Measurements from ENCODE around the gene VIPR2. TPM values are rescaled to one million over a fixed set of nuclear protein-coding genes. Genes with fewer than 3 reads are reported as not detected.

VIPR2 gene
- total and polyA plus RNA-seq, 8 donors, result 0.28 to 0.80 (median 0.44) TPM

DNA sequence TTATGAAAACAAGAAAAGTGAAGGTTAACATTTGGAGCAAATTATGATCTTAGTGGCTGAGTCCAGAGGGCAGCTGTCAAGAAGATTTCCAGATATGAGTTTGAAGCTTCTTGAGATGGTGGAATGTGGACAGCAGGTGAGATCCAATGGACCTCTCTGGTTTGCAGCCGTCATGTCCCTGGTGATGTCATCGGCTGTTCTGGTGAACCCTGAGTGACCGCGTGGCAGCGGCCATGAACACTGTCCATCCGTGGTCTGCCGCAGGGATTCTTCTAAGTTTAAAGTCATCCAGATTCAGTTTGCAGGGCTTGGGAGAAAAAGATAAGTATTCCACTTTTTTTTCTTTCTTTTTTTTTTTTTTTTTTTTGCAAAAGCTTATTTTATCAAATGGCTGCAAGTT is 15.8 kb upstream of the VIPR2 start:
- intact Hi-C loops (cut with DNase I), result no loop called here
- no peak for ATAC-seq
- no peaks in the 10 kb centered on the region for H3K36me3 ChIP-seq

GRCh38 chr7:159159731-159160130 is 15.1 kb upstream of the VIPR2 start:
- Histone ChIP-seq H3K27ac (no peak overlapping the region), H3K36me3 (no peaks in the 10 kb centered on the region), H3K27me3 (no peaks in the 10 kb centered on the region), H3K4me1 (no peaks in the 10 kb centered on the region), H3K4me3 (no peak overlapping the region), H3K9me3 (no peaks in the 10 kb centered on the region)
- TF ChIP-seq, protein P1, sequence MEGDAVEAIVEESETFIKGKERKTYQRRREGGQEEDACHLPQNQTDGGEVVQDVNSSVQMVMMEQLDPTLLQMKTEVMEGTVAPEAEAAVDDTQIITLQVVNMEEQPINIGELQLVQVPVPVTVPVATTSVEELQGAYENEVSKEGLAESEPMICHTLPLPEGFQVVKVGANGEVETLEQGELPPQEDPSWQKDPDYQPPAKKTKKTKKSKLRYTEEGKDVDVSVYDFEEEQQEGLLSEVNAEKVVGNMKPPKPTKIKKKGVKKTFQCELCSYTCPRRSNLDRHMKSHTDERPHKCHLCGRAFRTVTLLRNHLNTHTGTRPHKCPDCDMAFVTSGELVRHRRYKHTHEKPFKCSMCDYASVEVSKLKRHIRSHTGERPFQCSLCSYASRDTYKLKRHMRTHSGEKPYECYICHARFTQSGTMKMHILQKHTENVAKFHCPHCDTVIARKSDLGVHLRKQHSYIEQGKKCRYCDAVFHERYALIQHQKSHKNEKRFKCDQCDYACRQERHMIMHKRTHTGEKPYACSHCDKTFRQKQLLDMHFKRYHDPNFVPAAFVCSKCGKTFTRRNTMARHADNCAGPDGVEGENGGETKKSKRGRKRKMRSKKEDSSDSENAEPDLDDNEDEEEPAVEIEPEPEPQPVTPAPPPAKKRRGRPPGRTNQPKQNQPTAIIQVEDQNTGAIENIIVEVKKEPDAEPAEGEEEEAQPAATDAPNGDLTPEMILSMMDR (IDR thresholded peaks at IDR 0.05), result no peak
- ATAC-seq (no peak), DNase-seq (no peak)
- intact Hi-C loops (cut with DNase I), result no loop called here

More for the DNA sequence above, 15.8 kb upstream of the VIPR2 start:
- H3K27ac ChIP-seq, result no peak overlapping the region
- no peak for DNase-seq
- no peaks in the 10 kb centered on the region for H3K4me1 ChIP-seq
- H3K9me3 ChIP-seq, result peaks cover 0 to under 1% of the 10 kb centered on the region in 2 donors
- no peaks in the 10 kb centered on the region for H3K27me3 ChIP-seq
- TF ChIP-seq, protein P1 (IDR thresholded peaks at IDR 0.05), result no peak
- no peak overlapping the region for H3K4me3 ChIP-seq

DNA sequence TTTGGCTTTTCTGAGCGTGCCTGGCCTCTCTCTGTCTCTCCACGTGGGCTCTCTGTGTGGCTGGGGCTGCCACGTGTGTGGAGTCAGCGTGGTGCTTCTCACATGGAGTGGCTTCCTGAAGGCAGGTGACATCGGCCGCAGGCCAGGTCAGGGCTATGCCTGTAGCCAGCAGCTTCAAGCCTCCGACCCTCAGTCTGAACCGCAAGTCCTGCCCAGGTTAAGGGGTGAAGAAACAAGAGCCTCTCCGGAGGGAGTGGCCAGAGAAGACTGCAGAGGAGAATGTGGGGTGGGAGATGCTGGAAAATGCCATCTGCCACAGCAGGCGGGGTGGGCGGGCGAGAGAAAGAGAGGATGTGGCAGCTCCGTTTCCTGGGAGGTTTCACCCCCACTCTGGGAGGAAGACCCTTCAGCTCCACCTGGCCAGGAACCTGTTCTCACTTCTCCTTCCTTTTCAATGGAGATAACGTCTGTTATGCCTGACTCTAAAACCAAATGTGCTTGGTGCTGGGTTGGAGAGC is 14.3 kb upstream of the VIPR2 start:
- no peaks in the 10 kb centered on the region for H3K4me1 ChIP-seq
- H3K27me3 ChIP-seq, result no peaks in the 10 kb centered on the region
- H3K9me3 ChIP-seq, result no peaks in the 10 kb centered on the region
- intact Hi-C loops (cut with DNase I), result no loop called here
- no peak overlapping the region for H3K4me3 ChIP-seq
- TF ChIP-seq, protein P1 (IDR thresholded peaks at IDR 0.05), result no peak
- DNase-seq, result no peak
- H3K27ac ChIP-seq, result no peak overlapping the region
- ATAC-seq, result no peak
- H3K36me3 ChIP-seq, result no peaks in the 10 kb centered on the region

DNA sequence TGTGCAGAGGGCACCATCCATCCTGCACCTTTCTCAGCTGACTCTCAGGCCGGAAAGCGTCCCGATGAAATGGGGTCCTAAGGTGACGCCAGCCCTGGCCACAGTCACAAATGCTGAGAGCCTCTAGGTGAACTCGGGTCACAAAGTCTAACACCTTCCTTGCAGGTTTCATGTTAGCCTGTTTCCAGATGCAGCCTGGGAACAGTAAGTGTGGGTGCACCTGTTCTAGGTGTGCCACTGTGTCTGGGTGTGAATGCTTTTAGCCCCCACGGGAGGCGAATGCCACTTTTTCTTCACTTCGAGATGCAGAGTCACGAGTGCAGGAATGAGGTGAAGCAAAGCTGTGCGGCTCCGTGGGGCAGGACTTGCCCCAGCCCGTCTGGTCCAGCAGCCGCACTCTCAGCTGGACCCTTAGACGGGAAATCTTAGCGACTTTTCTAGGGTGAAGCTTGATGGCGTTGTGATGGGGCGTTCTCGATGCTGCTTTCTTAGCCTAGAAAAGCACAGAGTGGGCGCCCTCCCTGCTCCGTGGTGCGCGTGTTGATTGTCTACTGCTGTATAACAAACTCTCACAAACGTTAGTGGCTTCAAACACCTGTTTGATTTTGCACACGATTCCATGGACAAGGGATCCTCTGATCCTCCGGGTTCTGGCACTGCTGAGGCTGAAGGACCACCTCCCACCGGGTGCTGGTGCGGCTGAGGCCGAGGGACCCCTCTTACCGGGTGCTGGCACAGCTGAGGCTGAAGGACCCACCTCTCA is 13.6 kb upstream of the VIPR2 start:
- ATAC-seq, result no peak
- no peaks in the 10 kb centered on the region for H3K27me3 ChIP-seq
- no peaks in the 10 kb centered on the region for H3K36me3 ChIP-seq
- no peaks in the 10 kb centered on the region for H3K4me1 ChIP-seq
- no peak overlapping the region for H3K27ac ChIP-seq
- no peak for DNase-seq
- intact Hi-C loops (cut with DNase I), result no loop called here
- H3K9me3 ChIP-seq, result no peaks in the 10 kb centered on the region
- no peak overlapping the region for H3K4me3 ChIP-seq
- TF ChIP-seq, protein P1 (IDR thresholded peaks at IDR 0.05), result no peak

DNA sequence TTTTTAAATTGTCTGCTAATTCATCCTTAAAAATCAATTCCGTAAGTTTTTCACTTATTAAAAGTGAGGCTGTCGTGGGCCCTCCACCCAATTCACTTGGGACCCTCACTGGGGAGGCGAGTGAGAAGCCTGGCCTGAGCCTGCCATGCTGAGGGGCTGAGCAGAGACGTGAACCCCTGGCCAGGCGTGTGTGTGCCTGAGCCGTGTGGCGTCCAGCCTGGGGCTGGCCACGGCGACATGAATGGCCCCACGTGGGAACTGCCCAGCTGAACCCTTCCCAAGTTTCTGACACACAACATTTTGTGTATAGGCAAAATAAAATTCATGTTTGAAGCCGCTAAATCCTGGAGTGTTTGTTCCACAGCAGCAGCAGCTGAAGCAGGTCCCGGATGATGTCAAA is 13.0 kb upstream of the VIPR2 start:
- ATAC-seq (no peak), DNase-seq (no peak)
- TF ChIP-seq, protein P1 (IDR thresholded peaks at IDR 0.05), result no peak
- intact Hi-C loops (cut with DNase I), result no loop called here
- Histone ChIP-seq H3K27ac (no peak overlapping the region), H3K4me1 (no peaks in the 10 kb centered on the region), H3K27me3 (no peaks in the 10 kb centered on the region), H3K4me3 (no peak overlapping the region), H3K9me3 (no peaks in the 10 kb centered on the region), H3K36me3 (no peaks in the 10 kb centered on the region)
